HG02642 (cell line): Measurements from ENCODE around the gene SLC9C1.

Experiments
- ATAC-seq: cut with Tn5 transposase; IDR thresholded peaks from one replicate; pipeline ENCODE4 v1.9.1; 2021; ENCODE audit warnings: mild to moderate bottlenecking; ENCODE audit not compliant: unreplicated experiment, poor library complexity

SLC9C1 gene

DNA sequence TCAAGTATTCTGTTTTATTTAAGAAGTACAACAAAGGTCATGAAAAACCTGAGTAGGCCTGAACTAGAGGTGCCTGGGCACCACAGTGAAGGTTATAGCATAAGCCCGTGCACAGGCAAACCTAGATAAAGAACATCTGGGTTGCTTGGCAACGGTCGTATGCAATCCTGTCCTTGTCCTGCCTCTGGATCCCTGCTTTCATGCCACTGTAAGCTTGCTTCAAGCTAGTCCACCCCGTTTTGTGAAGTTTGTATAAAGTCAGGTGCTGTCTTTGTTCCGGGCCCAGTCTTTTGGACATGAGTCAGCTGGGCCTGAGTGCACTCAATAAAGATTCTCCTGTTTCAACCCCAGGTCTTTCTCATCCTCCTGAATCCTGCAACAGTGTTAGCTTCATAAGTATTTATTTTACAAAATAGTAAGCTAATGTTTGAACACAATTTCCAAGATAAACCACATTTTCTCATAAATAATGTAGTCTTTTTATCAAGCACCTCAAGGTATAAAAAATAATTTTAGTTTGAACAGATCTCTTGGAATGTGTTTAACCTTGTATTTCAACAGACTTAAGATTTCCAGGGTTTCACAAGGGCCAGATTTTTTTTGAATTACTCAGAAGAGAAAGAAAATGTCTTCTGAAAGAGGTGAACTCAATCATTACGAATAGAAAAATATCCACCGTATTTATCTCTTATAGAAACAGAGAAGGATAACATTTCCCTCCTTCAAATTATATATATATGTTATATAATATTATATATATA is 14.3 kb upstream of the SLC9C1 start:
- no peak for ATAC-seq

DNA sequence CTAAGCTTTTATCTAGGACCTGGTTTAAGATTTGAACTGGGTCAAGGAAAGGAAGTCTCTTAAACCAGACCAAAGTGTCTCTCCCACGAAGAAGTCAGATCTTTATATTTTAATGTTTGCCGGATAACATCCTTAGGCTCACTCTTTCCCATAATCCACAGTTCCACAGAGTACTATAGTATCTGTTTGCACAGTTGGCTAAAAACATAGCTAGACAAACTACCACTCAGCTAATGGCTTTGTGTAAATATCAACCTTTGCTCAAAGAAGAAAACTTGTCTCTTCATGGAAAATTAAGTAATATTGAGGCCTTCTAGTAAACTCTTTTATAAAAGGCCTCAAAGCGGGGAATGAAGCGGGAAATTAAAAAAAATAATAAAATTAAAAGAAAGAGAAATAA is 13.5 kb upstream of the SLC9C1 start:
- no peak for ATAC-seq

DNA sequence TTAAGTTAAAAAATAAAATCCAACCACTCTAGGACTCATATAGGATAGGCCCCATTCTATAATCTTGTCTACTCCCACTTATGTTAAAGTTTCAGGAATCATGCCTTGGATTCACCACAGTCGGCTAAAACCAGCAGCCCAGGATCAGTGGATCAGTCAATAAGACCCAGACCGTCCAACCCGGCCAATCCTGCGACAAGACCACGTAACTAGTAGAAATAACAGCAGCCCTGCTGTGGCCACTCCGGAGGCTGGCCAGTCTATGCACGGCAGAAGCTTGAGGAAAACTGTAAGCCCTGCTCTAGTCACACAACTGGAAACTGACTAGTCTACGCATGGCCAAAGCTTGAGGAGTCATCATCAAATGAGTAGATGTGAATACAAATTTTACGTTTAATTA is 12.8 kb upstream of the SLC9C1 start:
- ATAC-seq: no peak

DNA sequence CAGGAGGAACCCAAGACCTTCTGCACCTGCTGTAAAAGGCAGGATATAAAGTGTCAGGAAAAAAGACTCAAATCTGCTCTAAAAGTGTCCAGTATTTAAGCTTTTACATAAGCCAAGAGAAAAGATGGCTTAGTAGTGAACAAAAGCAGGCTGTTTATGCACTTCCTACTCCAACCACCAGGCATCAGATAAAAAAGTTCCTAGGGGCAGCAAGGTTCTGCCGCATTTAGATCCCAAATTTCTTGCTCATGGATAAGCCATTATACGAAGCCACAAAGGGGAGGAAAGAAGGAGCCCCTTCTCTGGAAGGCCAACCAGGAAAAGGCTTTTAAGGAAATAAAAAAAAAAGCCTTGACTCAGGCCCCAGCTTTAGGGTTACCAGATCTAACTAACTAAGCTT is 10.6 kb upstream of the SLC9C1 start:
- ATAC-seq: no peak

DNA sequence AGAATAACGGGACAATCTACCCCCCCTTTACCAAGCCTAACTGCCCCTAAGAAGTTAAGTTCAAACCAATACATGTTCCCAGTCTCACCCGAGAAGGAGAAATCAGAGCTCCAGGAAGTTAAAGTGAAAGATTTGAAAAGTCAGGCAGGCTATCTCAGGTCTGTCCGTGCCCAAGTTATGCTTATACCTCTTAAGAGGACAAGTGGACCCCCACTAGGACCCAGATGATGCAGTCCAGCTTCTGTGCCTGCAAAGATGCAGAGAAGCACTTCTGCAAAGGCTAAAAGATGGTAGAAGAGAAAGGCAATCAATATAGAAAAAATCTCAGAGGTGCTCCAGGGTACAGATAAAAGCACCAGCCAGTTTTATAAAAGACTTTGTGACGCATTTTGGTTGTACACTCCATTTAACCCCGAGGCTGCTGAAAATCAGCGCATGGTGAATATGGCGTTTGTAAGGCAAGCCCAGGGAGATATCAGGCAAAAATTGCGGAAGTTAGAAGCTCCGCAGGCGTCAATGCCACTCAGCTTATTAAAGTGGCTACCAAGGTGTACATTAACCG is 9.8 kb upstream of the SLC9C1 start:
- ATAC-seq: peak; percentile 58

DNA sequence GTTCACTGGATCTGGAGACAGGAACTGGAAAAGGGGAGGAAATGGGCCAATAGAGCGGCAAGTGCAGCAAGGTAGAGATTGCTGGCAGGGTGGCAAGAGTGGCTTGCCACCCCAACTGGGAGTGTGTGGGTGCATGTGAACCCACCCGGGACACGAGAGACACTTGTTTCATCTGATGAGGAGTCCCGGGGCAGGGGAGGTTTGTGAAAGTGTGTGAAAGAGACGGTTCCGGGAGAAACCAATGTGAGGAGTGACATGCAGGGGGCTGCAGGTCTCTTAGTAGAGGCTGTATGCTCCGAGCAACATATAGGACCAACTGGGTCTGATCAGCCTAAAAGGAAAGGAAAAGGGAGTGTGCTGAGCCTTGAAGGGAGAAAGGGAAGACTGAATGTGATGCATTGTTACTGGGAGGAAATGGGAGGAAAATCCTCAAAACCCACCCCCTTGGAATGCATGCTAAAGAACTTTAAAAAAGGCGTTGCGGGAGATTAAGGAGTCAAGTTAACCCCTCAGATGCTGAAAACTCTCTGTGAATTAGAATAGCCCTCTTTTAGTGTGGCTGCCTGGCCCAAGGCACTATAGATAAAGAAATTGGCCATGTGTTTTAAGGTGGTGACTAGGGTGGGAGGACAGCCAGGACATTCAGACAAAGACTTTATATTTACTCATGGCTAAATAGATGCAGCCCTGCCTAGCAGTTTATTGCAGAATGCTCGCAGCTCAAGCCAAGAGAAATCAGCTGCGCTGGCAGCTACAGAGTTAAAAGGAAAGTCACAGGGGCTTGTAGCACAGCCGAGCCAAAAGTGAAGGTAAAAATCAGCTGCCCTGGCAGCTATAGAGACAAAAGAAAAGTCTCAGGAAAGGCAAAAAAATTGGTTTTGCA is 9.1 kb upstream of the SLC9C1 start:
- ATAC-seq: peak; percentile 67

DNA sequence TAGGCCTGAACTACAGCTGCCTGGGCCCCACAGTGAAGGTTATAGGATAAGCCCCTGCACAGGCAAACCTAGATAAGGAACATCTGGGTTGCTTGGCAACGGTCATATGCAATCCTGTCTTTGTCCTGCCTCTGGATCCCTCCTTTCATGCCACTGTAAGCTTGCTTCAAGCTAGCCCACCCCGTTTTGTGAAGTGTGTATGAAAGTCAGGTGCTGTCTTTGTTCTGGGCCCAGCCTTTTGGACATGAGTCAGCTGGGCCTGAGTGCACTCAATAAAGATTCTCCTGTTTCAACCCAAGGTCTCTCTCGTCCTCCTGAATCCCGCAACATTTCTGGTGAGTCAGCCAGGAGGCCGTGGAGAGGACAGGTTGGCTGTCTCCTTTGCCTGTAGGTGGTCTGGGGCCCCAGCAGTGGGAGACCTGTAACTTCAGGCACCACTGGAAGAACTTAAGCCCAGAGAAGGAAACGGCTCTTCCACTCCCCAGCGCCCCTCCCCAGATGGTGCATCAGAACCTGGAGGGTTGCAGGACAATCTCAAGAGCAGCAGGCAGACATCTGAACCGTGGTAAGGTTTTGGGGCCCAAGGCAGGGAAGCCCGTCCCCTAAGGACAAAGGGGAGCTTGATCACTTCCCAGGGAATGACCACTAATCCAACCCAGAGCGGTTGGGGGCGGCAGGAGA is 8.3 kb upstream of the SLC9C1 start:
- ATAC-seq: no peak

DNA sequence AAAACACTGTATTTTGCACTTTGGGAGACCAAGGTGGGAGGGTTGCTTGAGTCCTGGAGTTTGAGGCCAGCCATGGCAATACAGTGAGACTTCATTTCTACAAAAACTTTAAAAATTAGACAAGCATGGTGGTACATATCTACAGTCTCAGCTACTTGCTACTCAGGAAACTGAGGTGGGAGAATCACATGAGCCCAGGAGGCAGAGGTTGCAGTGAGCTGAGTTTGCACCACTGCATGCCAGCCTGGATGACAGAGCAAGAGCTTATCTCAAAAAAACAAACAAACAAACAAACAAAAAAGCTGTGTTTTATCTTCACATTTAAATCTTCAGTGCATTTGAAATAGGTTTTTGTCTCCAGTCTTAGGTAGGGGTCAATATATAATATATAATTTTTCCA is 4.8 kb upstream of the SLC9C1 start:
- ATAC-seq: no peak

DNA sequence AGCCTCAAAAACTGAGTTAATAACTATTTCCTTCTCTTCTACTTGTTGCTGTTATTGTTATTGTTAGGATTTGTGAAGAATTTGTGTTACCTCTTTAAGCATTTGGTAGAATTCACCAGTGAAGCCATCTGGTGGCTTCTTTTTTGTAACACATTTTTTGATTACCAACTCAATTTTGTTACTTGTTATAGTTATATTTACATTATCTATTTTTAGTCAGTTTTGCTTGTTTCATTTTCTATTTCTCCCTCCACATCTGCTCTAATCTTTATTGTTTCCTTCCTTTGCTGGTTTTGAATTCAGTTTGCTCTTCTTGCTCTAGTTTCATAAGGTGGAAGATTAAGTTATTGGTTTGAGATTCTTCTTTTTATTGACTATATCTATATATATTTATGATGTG is 3.7 kb upstream of the SLC9C1 start:
- ATAC-seq: peak; percentile 34

DNA sequence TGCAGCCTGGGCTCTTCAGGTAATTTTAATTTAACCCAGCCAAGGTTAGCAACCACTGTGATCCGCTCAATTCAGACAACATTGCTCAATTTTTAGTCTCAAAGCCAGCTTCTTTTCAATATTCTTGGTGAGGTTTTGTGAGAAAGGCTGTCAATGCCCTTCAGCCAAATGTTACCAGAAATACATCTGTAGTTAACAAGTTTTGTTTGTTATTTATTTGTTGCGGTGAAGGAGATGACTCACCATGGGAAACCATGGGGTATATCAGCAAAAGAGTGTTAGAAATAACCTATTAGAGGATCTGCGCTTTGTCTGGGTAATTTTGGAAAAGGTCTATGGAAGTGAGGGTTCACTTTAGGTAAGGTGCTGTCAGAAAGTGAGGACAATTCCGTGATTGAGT is 5.0 kb downstream of the SLC9C1 start:
- no peak for ATAC-seq

DNA sequence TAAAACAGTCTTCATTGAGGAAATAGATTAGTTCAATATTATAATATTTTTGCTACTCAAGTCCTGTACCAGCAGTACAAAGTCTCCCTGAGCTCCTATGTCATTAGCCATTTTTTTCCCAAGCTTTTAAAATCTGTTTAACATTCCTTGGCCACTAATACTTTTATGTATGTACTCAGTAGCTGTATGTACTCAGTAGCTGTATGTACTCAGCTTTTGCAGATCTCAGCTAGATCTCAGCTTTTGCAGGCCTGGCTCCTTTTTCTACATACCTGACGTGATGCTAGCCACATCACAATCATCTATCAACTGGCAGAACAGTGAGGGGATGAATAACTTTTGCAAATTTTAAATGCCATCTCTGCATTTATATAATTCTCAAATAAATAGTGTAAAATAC is 13.8 kb downstream of the SLC9C1 start:
- no peak for ATAC-seq

DNA sequence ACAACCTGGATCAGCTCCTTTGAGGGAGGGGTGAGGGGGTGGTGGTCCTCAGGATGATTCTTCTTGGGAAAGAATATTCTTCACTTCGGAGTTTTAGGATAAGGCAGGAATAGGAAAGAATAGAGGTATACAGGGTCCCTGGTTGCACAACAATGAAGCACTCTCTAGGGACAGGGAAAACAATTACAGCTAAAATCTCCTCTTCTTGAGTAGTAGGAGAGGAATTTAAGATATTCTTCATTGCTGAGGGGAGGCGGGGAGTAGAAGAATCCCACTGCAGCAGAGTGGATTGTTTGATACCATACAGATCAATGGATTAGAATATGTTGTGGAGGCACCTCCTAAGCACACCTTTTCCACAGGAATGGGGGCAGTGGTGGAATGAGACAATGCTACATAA is 20.5 kb downstream of the SLC9C1 start:
- ATAC-seq: no peak

DNA sequence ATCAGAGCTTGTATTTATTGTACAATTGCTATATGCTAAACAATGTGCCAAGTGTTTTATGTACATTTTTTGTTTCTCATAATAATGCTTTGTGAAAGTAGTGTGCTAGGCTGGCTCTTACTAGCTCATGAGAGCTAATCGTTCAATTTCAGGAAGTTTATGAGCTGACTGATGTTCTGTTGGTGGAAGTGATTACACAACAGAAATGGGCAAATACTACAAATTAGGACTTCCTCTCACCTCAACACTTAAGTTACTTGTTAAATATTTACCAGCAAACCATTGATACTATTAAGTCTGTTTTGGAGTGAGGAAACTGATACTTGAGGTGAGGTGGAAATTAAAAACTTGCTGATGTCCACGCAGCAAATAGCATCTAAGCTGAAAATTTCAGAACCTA is 32.3 kb downstream of the SLC9C1 start:
- no peak for ATAC-seq

DNA sequence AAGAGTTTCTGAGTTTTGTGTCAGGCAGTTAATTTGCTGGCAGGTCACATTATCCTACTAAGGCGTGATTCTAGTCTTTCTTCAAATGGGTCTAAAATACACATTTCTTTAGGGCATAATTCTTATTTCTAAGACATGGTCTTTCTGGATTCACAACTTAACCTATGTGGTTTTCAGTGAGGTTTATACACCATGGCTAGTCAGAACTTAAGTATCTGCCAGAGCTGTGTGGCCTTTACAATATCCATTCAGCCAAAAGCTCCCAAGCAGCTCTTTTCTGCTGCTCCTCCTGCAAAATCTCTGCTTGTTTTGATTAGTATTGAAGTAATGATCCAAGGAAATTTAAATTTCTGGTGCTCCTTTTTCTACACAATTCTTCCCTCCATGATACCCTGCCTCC is 33.5 kb downstream of the SLC9C1 start:
- no peak for ATAC-seq

DNA sequence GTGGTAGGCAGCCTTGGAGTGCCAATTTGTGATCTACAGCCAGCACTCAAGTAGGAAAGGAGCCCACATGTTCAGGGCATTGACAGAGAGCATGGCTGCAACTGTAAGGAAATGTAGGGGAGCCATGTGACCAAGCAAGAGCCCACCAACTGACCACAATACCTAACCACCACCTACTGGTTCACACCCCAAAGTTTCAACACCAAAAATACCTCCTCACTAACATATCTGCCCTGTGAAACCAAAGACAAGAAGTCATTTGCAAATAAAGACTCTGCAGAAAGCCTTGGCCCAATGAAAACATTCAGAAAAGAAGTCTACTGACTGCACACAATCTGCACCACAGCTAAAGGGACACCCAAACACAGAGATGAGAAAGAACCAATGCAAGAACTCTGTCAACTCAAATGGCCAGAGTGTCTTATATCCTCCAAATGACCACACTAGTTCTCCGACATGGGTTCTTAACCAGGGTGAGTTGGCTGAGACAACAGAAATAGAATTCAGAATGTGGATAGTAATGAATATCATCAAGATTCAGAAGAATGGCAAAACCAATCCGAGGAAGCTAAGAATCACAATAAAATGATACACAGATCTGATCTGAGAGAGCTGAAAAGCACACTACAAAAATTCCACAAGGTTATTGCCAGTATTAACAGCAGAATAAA is 40.6 kb downstream of the SLC9C1 start:
- no peak for ATAC-seq

DNA sequence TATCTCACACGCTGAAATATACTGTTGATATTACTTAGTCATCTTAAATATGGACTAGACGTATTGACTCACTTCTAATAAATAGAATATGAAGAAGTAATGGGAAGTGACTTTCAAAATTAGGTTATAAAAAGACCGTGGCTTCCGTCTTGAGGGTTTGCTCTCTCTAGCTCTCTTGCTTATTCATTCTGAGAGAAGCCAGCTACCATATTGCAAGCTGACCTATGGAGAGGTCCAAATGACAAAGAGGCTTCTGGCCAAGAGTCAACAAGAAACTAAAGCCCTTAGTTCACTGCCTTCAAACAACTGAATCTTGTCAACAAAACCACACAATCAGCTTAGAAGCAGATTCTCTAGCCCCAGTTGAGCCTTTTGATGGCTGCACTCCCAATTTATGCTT is 46.1 kb downstream of the SLC9C1 start:
- ATAC-seq: no peak

DNA sequence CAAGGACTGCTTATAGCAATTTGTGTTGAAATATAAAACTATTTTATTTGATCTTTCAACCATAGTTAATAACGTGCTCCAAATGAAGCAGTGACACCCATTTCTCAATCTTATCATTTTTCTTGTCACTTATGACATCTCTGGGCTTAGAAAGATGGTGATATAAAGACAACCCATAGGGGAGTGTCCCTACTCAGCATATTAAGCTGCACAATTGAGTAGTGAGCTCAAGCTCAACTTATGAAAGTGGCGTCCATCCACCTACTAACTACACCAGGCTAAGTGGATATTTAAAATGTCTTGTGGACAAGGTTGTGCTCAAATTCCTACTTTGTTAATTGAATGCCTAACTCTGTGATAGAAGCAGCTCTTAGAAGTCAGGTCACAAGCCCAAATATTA is 46.7 kb downstream of the SLC9C1 start:
- ATAC-seq: no peak

DNA sequence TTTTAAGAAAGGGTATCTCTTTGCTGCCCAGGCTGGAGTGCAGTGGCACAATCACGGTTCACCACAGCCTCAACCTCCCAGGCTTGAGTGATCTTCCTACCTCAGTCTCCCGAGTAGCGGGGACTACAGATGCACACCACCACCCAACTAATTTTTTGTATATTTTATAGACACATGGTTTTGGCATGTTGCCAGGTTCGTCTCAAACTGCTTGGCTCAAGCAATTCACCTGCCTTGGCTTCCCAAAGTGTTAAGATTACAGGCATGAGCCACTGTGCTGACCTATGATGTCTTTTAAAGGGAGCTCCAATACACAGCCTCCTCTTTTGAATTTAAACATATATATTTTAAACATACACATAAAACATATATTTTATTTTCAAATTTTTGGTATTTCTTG is 60.9 kb downstream of the SLC9C1 start:
- no peak for ATAC-seq

DNA sequence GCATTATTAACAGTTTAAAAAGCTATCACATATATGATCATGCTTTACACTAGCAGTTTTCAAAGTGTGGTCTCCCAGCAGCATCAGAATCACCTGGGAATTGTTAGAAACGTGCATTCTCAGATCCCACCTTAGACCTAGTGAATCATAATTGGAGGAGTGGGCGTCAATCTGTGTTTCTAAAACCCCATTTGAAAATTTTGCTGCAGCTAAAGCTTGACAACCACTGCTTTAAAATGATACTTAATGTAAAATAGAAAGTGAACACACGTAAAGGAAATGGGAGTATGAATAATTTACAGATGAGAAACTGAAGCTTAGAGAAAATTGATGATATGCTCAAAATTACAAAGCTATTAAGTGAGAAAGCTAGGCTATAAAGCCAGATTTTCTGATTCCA is 62.3 kb downstream of the SLC9C1 start:
- ATAC-seq: no peak

DNA sequence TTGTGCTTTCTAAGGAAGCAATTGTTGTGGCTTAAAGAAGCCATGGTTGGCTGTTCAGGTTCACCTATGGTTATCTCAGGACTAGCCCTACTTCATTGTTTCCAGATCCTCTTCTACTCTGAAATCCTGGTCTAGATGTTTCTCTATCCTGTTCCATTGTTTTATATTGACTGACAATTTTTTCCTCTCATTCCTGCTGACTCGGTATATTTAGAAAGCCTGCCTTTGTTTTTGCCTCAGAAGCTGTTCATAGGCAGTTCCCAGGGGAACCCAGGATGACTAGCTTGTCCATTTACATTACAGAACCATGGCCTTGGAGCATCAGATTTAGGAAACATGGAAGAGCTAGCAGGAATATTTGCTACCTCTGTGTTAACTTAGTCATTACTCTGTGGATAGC is 64.0 kb downstream of the SLC9C1 start:
- no peak for ATAC-seq
